OCI-LY7 (cell line): Measurements from ENCODE around the gene MXRA8. TPM values are rescaled to one million over a fixed set of nuclear protein-coding genes. Genes with fewer than 3 reads are reported as not detected.
A peak's percentile ranks its signal among the peaks of the same experiment; 100 is the strongest.

Source experiments
- BruUV-seq: library from RNA; stranded (reverse); fragments of 400-500 nt; replicated peaks from 2 replicates; lab custom pipeline; 2021; lab: Mats Ljungman, UMichigan
- CTCF ChIA-PET: fragments of 300-600 bp; sonication (Branson Sonifier 250); formaldehyde crosslinking; loops from one replicate; lab custom pipeline; 2022; ENCODE audit warnings: antibody characterized with exemption; ENCODE audit not compliant: unreplicated experiment; lab: Charles Lee
- POLR2A ChIA-PET: fragments of 300-600 bp; sonication (Branson Sonifier 250); formaldehyde crosslinking; loops from one replicate; lab custom pipeline; 2022; ENCODE audit warnings: antibody characterized with exemption; lab: Charles Lee
- DNase-seq: peaks from one replicate; pipeline ENCODE4 v3.0.0-alpha.2; 2015; ENCODE audit warnings: low spot score
- H2AFZ ChIP-seq: fragments of 200-600 bp; sonication (generic), shearing (Covaris generic); 2 replicates; pipeline ENCODE4 v1.6.1; 2014; ENCODE audit warnings: mild to moderate bottlenecking, antibody characterized with exemption, low read length, moderate library complexity
- H3K27ac ChIP-seq: fragments of 200-600 bp; sonication (generic); 2 replicates; pipeline ENCODE4 v1.5.1; 2014; ENCODE audit warnings: mixed run types, low read depth, mild to moderate bottlenecking, moderate library complexity, low read length, inconsistent platforms; ENCODE audit not compliant: poor library complexity, severe bottlenecking
- H3K36me3 ChIP-seq: fragments of 200-600 bp; sonication (generic); 2 replicates; pipeline ENCODE4 v1.6.1; 2014; ENCODE audit warnings: mild to moderate bottlenecking, antibody characterized with exemption, low read length, moderate library complexity, mixed read lengths; ENCODE audit not compliant: insufficient read depth
- H3K4me1 ChIP-seq: fragments of 200-600 bp; sonication (generic); 2 replicates; pipeline ENCODE4 v1.5.1; 2014; ENCODE audit warnings: mild to moderate bottlenecking, low read length; ENCODE audit not compliant: insufficient read depth, poor library complexity, severe bottlenecking
- H3K4me2 ChIP-seq: fragments of 200-600 bp; sonication (generic); 2 replicates; pipeline ENCODE4 v1.6.1; 2014; ENCODE audit warnings: mild to moderate bottlenecking, low read length
- H3K4me3 ChIP-seq: fragments of 200-600 bp; sonication (generic); 2 replicates; pipeline ENCODE4 v1.5.1; 2014; ENCODE audit warnings: mild to moderate bottlenecking, low read depth, low read length; ENCODE audit not compliant: poor library complexity, severe bottlenecking
- H3K79me2 ChIP-seq: fragments of 200-600 bp; sonication (generic); 2 replicates; pipeline ENCODE4 v1.6.1; 2016; ENCODE audit warnings: low read depth, mild to moderate bottlenecking, low read length, moderate library complexity, mixed read lengths; ENCODE audit not compliant: insufficient read depth
- H3K9me2 ChIP-seq: fragments of 200-600 bp; sonication (generic); 2 replicates; pipeline ENCODE4 v1.6.1; 2016; ENCODE audit warnings: mild to moderate bottlenecking, low read length, mixed read lengths; ENCODE audit not compliant: insufficient read depth
- H3K9me3 ChIP-seq: fragments of 200-600 bp; sonication (generic); 2 replicates; pipeline ENCODE4 v1.6.1; 2014; ENCODE audit warnings: mild to moderate bottlenecking, mixed run types, low read length, mixed read lengths
- H4K20me1 ChIP-seq: fragments of 200-600 bp; sonication (generic); 2 replicates; pipeline ENCODE4 v1.6.1; 2014; ENCODE audit warnings: mild to moderate bottlenecking, antibody characterized with exemption, low read length, moderate library complexity, mixed read lengths; ENCODE audit not compliant: insufficient read depth
- EZH2phosphoT487 ChIP-seq: fragments of 200-600 bp; sonication (generic); IDR thresholded peaks from 2 replicates; pipeline ENCODE4 v1.6.1; 2018; ENCODE audit warnings: low read depth, borderline replicate concordance, mild to moderate bottlenecking, mixed run types, antibody characterized with exemption, low read length, moderate library complexity, mixed read lengths
- intact Hi-C: fragments of 100-400 bp; cut with micrococcal nuclease; formaldehyde crosslinking; loops from one replicate; pipeline ENCODE4 v1.10.0; 2022; ENCODE audit not compliant: unreplicated experiment
- total RNA-seq, 2 experiments: library from RNA; depleted of rRNA in 1 of 2; stranded (reverse); fragments of >200 nt in 1 of 2; shearing (Covaris generic) in 1 of 2; gene quantifications; 2 replicates each; pipeline ENCODE4 v1.2.3, GENCODE V29; 2014 to 2022
- TF ChIP-seq, protein P1 (sequence below): fragments of 200-600 bp; sonication (generic); conservative IDR thresholded peaks from 2 replicates; pipeline ENCODE4 v1.5.1; 2014; ENCODE audit warnings: mild to moderate bottlenecking, antibody characterized with exemption, low read length, moderate library complexity, mixed read lengths

MXRA8 gene
- total RNA-seq, 2 experiments from 2014 or later, result not detected

DNA sequence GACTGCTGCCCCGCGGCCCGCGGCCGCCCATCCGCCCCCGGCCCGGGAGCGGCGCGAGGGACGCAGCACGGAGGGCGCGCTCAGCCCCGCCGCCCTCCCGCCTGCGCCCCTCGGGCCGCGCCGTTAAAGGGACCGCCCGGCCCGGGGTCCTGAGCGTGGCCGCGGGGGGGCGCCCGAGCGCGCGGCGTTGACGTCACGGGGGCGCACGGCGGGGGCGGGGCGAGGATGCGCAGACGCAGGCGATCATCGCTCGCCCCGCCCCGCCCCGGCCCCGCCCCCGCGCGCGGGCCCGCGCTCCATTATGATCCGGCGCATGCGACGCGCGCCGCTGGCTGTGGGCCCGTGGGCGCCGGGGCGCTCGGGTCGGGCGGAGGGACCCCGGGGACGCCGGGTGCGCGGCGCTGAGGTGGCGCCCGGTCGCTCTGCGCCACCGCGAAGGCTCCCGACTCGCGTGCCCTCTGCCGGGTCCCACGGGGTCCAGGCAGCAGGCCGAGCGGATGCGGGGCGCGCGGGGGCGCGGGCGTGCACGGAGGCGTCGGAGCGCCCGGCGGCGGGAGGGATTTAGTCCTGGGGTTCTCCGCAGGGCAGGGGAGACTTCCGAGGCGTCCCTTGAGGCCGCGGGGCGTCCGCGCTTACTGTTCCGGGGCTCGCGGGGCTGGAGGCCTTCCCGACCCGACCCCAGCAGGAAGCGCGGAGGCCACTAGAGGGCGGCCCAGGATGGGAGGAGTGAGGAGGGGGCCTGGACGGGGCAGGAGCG lies 8.9 kb downstream of the MXRA8 start, which contains the start of gene DVL1:
TSS of gene DVL1 (minus strand) at position 163 of the 757 bp plus-strand sequence. CDS start 353 bp downstream, outside the sequence.
- POLR2A ChIA-PET, result no interaction called here
- peak within 1 kb of the TSS; percentile 78 for H3K4me3 ChIP-seq
- H3K79me2 ChIP-seq, result no peaks in the 10 kb centered on the region
- H3K9me2 ChIP-seq, result no peaks in the 10 kb centered on the region
- H3K9me3 ChIP-seq, result no peaks in the 10 kb centered on the region
- intact Hi-C loops, result loop anchor here (1.0 to 5.0 kb wide), 3 partner anchors 23 to 113 kb away; partner anchors contain the start of gene PUSL1
- no TSS peak for BruUV-seq
- no peak for TF ChIP-seq EZH2phosphoT487
- TF ChIP-seq, protein P1, sequence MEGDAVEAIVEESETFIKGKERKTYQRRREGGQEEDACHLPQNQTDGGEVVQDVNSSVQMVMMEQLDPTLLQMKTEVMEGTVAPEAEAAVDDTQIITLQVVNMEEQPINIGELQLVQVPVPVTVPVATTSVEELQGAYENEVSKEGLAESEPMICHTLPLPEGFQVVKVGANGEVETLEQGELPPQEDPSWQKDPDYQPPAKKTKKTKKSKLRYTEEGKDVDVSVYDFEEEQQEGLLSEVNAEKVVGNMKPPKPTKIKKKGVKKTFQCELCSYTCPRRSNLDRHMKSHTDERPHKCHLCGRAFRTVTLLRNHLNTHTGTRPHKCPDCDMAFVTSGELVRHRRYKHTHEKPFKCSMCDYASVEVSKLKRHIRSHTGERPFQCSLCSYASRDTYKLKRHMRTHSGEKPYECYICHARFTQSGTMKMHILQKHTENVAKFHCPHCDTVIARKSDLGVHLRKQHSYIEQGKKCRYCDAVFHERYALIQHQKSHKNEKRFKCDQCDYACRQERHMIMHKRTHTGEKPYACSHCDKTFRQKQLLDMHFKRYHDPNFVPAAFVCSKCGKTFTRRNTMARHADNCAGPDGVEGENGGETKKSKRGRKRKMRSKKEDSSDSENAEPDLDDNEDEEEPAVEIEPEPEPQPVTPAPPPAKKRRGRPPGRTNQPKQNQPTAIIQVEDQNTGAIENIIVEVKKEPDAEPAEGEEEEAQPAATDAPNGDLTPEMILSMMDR, result peak; percentile 60
- H3K4me2 ChIP-seq, result peak within 1 kb of the TSS; percentile 80
- H4K20me1 ChIP-seq, result no peaks in the 10 kb centered on the region
- CTCF ChIA-PET, result interaction anchor here (0.6 kb wide), 1 partner anchor 240 kb away, joined by 5 read pairs; no protein-coding TSS in a partner anchor
- H3K4me1 ChIP-seq, result peaks cover 31% of the 10 kb centered on the region
- no peaks in the 10 kb centered on the region for H3K36me3 ChIP-seq
- H3K27ac ChIP-seq, result peak within 1 kb of the TSS; percentile 64
- DNase-seq, result peak; percentile 80
- 0 out of 2 replicates have a peak within 1 kb of the TSS, but pooled peaks have one; percentile 45 for H2AFZ ChIP-seq

DNA sequence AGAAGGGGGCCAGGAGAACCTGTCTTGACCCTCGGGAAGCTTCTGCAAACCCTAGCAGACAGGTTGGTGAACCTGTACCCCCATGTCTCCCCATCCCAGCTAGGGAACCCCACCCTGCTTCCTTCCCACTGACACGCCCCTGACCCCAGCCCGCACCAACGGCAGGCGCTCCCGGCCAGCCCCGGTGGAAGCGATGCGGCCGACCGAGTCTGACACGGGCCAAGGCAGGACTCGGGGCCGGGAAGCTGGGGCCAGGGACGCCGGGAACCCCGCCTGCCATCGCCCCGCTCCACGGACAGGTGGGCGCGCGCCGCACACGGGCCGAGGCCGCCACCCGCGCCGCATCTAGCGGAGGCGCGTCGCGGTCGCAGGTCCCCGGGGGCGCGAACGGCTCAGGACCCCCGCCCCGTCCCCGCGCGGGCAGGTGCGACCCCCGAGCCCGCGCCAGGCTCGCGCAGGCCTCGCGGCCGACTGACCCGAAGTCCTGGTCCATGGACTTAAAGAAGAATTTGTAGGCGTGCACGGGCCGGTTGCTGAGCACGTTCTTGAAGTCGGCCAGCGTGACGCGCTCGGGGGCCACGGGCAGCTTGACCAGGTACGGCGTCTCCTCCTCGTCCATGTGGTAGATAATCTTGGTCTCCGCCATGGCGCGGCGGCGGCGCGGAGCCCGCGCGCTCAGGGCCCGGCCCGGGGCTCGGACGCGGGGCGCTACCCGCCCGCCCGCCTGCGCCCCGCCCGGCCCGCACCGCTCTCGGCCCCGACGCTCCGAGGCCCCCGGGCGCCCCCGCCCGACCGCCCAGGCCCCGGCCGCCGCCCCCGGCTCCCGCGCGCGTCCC lies 9.7 kb downstream of the MXRA8 start:
- H2AFZ ChIP-seq, result no peak overlapping the region
- peak overlapping the region; percentile 74 for H3K4me3 ChIP-seq
- DNase-seq, result no peak
- H3K9me2 ChIP-seq, result no peaks in the 10 kb centered on the region
- H4K20me1 ChIP-seq, result no peaks in the 10 kb centered on the region; the same call in 1 of the 2 replicates
- no peaks in the 10 kb centered on the region for H3K36me3 ChIP-seq
- no peaks in the 10 kb centered on the region for H3K79me2 ChIP-seq
- intact Hi-C loops, result loop anchor here (1.0 to 5.0 kb wide), 3 partner anchors 24 to 114 kb away; partner anchors contain the start of gene PUSL1
- TF ChIP-seq, protein P1, result no peak
- no peak for TF ChIP-seq EZH2phosphoT487
- H3K9me3 ChIP-seq, result no peaks in the 10 kb centered on the region
- CTCF ChIA-PET, result interaction anchor here (0.6 kb wide), 1 partner anchor 240 kb away, joined by 5 read pairs; no protein-coding TSS in a partner anchor
- no peak overlapping the region for H3K27ac ChIP-seq
- H3K4me1 ChIP-seq, result peaks cover 31% of the 10 kb centered on the region
- POLR2A ChIA-PET, result no interaction called here
- no TSS peak for BruUV-seq
- H3K4me2 ChIP-seq, result peak overlapping the region; percentile 80
